HepG2 (cell line): ENCODE measurements around the gene ABCD1.

Source experiments
- CHCHD3 ChIP-seq: sonication (generic); formaldehyde crosslinking; IDR thresholded peaks from 2 replicates; pipeline ENCODE4 v1.8.0; 2022; ENCODE audit warnings: mild to moderate bottlenecking, missing genetic modification reagents, moderate library complexity
- HCFC1 ChIP-seq: fragments of 150-350 bp; IDR thresholded peaks from 2 replicates; pipeline ENCODE4 v1.6.1; 2014; ENCODE audit warnings: low read depth, low read length
- NR0B2 ChIP-seq: sonication (generic); formaldehyde crosslinking; IDR thresholded peaks from 2 replicates; pipeline ENCODE4 v1.4.0; 2020; ENCODE audit warnings: mild to moderate bottlenecking, missing genetic modification reagents
- POLR2AphosphoS5 ChIP-seq: IDR thresholded peaks from 2 replicates; pipeline ENCODE4 v1.6.1; 2012; ENCODE audit warnings: low read depth, low read length
- ZFP36 ChIP-seq: fragments of 150-350 bp; IDR thresholded peaks from 2 replicates; pipeline ENCODE4 v1.6.1; 2018; ENCODE audit warnings: borderline replicate concordance, low read length, low read depth; ENCODE audit not compliant: partially characterized antibody
- TF ChIP-seq, protein P1 (sequence below): sonication (generic); formaldehyde crosslinking; IDR thresholded peaks from 2 replicates; pipeline ENCODE4 v1.4.0; 2020; ENCODE audit warnings: missing genetic modification reagents
- TF ChIP-seq, protein P2 (sequence below): sonication (generic); formaldehyde crosslinking; IDR thresholded peaks from 2 replicates; pipeline ENCODE4 v1.5.0; 2020; ENCODE audit warnings: mild to moderate bottlenecking, missing genetic modification reagents, moderate library complexity

- TF ChIP-seq POLR2AphosphoS5: no peak
- no peak for TF ChIP-seq NR0B2 (CRISPR knock-in tag)
- TF ChIP-seq, protein P1, sequence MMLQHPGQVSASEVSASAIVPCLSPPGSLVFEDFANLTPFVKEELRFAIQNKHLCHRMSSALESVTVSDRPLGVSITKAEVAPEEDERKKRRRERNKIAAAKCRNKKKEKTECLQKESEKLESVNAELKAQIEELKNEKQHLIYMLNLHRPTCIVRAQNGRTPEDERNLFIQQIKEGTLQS (CRISPR knock-in tag): no peak
- TF ChIP-seq, protein P2, sequence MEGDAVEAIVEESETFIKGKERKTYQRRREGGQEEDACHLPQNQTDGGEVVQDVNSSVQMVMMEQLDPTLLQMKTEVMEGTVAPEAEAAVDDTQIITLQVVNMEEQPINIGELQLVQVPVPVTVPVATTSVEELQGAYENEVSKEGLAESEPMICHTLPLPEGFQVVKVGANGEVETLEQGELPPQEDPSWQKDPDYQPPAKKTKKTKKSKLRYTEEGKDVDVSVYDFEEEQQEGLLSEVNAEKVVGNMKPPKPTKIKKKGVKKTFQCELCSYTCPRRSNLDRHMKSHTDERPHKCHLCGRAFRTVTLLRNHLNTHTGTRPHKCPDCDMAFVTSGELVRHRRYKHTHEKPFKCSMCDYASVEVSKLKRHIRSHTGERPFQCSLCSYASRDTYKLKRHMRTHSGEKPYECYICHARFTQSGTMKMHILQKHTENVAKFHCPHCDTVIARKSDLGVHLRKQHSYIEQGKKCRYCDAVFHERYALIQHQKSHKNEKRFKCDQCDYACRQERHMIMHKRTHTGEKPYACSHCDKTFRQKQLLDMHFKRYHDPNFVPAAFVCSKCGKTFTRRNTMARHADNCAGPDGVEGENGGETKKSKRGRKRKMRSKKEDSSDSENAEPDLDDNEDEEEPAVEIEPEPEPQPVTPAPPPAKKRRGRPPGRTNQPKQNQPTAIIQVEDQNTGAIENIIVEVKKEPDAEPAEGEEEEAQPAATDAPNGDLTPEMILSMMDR (CRISPR knock-in tag): no peak
- TF ChIP-seq CHCHD3: no peak
- no peak for TF ChIP-seq HCFC1
- no peak for TF ChIP-seq ZFP36
These were observed 48.6 kb downstream of the ABCD1 start for GRCh38 chrX:153773218-153773611.
